ENCODE data around the gene DLG2.

DLG2 gene

DNA sequence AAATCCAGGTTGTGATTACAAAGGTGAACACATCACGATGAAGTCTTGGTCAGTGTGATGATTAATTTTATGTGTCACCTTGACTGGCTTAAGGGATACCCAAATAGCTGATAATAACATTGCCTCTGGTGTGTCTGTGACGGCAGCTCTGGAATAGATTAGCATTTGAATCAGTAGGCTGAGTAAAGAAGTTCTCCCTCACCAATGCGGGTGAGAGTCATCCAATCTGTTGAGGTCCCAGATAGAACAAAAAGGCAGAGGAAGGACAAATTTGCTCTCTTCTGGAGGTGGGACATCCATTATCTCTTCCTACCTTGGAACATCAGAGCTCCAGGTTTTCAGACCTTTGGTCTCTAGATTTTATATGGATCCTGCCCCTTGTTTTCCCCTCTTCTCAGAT, 1484.7 kb downstream of the DLG2 start:
- TF ChIP-seq SIN3A (IDR thresholded peaks at IDR 0.05; ENCODE audit: borderline replicate concordance, insufficient read depth, low read length) (no peak), POLR2AphosphoS5 (IDR thresholded peaks at IDR 0.05; ENCODE audit: low read depth, low read length) (no peak), TAF1 (IDR thresholded peaks at IDR 0.05; ENCODE audit: borderline replicate concordance, insufficient read depth, low read length) (no peak), FOXP2 (optimal IDR thresholded peaks at IDR 0.05; ENCODE audit: borderline replicate concordance, extremely low read depth, extremely low read length, insufficient read depth) (no peak)
- TF ChIP-seq, protein P1, sequence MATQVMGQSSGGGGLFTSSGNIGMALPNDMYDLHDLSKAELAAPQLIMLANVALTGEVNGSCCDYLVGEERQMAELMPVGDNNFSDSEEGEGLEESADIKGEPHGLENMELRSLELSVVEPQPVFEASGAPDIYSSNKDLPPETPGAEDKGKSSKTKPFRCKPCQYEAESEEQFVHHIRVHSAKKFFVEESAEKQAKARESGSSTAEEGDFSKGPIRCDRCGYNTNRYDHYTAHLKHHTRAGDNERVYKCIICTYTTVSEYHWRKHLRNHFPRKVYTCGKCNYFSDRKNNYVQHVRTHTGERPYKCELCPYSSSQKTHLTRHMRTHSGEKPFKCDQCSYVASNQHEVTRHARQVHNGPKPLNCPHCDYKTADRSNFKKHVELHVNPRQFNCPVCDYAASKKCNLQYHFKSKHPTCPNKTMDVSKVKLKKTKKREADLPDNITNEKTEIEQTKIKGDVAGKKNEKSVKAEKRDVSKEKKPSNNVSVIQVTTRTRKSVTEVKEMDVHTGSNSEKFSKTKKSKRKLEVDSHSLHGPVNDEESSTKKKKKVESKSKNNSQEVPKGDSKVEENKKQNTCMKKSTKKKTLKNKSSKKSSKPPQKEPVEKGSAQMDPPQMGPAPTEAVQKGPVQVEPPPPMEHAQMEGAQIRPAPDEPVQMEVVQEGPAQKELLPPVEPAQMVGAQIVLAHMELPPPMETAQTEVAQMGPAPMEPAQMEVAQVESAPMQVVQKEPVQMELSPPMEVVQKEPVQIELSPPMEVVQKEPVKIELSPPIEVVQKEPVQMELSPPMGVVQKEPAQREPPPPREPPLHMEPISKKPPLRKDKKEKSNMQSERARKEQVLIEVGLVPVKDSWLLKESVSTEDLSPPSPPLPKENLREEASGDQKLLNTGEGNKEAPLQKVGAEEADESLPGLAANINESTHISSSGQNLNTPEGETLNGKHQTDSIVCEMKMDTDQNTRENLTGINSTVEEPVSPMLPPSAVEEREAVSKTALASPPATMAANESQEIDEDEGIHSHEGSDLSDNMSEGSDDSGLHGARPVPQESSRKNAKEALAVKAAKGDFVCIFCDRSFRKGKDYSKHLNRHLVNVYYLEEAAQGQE (IDR thresholded peaks at IDR 0.05; ENCODE audit: insufficient read depth in 1 of 2, low read depth in 2 of 2, low read length in 2 of 2), result no peak

- no peak for TF ChIP-seq SIN3A (IDR thresholded peaks at IDR 0.05; ENCODE audit: borderline replicate concordance, insufficient read depth, low read length)
- TF ChIP-seq, protein P1 (IDR thresholded peaks at IDR 0.05; ENCODE audit: insufficient read depth in 1 of 2, low read depth in 2 of 2, low read length in 2 of 2), result no peak
- TF ChIP-seq TAF1 (IDR thresholded peaks at IDR 0.05; ENCODE audit: borderline replicate concordance, insufficient read depth, low read length), result no peak
- TF ChIP-seq FOXP2 (optimal IDR thresholded peaks at IDR 0.05; ENCODE audit: borderline replicate concordance, extremely low read depth, extremely low read length, insufficient read depth), result no peak
- no peak for TF ChIP-seq POLR2AphosphoS5 (IDR thresholded peaks at IDR 0.05; ENCODE audit: low read depth, low read length)
These were observed 1486.6 kb downstream of the DLG2 start for GRCh38 chr11:84140386-84141169.

DNA sequence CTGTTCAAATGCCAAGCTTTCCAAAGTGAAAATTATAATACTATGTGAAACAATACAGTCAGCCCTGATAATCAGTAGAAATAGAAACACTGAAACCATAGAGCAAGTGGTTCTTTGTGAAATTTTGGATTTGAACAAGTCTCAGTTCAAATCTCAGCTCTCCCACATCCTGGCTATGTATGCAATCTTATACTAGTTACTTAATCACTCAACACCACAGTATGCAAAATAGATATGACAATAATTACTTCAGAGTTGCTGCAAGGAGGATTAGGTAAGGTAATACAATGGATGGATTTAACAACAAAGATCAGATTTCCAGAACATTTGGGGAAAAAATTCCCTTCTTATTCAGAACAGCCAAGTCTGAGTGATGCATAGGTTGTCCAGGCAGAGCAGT, 1489.2 kb downstream of the DLG2 start:
- no peak for TF ChIP-seq FOXP2 (optimal IDR thresholded peaks at IDR 0.05; ENCODE audit: borderline replicate concordance, extremely low read depth, extremely low read length, insufficient read depth)
- no peak for TF ChIP-seq SIN3A (IDR thresholded peaks at IDR 0.05; ENCODE audit: borderline replicate concordance, insufficient read depth, low read length)
- TF ChIP-seq TAF1 (IDR thresholded peaks at IDR 0.05; ENCODE audit: borderline replicate concordance, insufficient read depth, low read length), result no peak
- TF ChIP-seq, protein P1 (IDR thresholded peaks at IDR 0.05; ENCODE audit: insufficient read depth in 1 of 2, low read depth in 2 of 2, low read length in 2 of 2), result no peak
- no peak for TF ChIP-seq POLR2AphosphoS5 (IDR thresholded peaks at IDR 0.05; ENCODE audit: low read depth, low read length)

- TF ChIP-seq, protein P1 (IDR thresholded peaks at IDR 0.05; ENCODE audit: insufficient read depth in 1 of 2, low read depth in 2 of 2, low read length in 2 of 2), result no peak
- no peak for TF ChIP-seq TAF1 (IDR thresholded peaks at IDR 0.05; ENCODE audit: borderline replicate concordance, insufficient read depth, low read length)
- no peak for TF ChIP-seq FOXP2 (optimal IDR thresholded peaks at IDR 0.05; ENCODE audit: borderline replicate concordance, extremely low read depth, extremely low read length, insufficient read depth)
- no peak for TF ChIP-seq SIN3A (IDR thresholded peaks at IDR 0.05; ENCODE audit: borderline replicate concordance, insufficient read depth, low read length)
- TF ChIP-seq POLR2AphosphoS5 (IDR thresholded peaks at IDR 0.05; ENCODE audit: low read depth, low read length), result no peak
These were observed 1489.6 kb downstream of the DLG2 start for GRCh38 chr11:84137505-84137904.
